ENCODE results near the gene ZMPSTE24.

GRCh38 chr1:40221977-40222772, 35.9 kb upstream of the ZMPSTE24 start:
- TF ChIP-seq CTCF (IDR thresholded peaks at IDR 0.05; ENCODE audit: low read depth, low read length) = no peak
- TF ChIP-seq EZH2phosphoT487 (IDR thresholded peaks at IDR 0.05; ENCODE audit: low read depth) = no peak

Measured in OCI-LY3 (cell line).